GM19324 (cell line): Measurements from ENCODE around the gene PCSK6.

Experiments
- ATAC-seq: cut with Tn5 transposase; IDR thresholded peaks from one replicate; pipeline ENCODE4 v1.9.1; 2021; ENCODE audit warnings: mild to moderate bottlenecking, moderate library complexity; ENCODE audit not compliant: unreplicated experiment, low FRiP score

The PCSK6 gene

GRCh38 chr15:101450403-101451265 is 38.9 kb downstream of the PCSK6 start:
- ATAC-seq = no peak

- no peak for ATAC-seq
Measured at GRCh38 chr15:101449471-101450402, 39.8 kb downstream of the PCSK6 start.

DNA sequence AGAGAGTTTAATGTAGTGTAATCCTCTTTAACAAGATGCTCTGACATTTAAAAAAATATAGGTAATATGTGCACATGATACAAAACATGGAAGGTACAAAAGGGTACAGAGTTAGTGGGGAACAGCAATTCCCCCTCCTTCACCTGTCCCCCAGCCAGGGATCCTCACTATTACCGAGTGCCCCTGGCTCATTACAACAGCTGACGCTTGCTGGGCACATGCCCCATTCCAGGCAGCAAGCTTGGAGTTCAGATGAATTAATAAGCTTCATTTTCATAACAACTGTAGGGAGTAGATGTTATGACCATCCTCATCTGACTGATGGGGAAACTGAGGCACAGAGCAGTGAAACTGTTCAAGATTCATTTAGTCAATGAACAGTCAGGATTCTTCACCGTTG is 41.2 kb downstream of the PCSK6 start:
- ATAC-seq = no peak

GRCh38 chr15:101447561-101448071 is 41.9 kb downstream of the PCSK6 start:
- no peak for ATAC-seq

DNA sequence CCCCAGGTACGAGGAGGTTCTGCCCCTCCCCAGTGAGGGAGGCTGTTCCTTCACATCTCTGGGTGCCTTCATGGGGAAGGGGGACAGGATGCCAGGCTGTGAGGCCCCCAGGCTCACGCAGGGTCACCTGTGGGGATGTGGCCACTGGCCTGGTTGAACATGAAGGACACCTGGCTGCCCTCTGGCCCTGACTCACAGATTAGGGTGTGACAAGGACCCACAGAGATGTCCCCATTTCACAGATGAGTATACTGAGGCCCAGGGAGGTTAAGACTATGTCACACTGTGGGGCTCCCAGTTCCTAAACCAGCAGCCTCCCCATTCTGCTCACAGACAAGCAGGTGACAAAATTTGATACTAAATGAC is 42.4 kb downstream of the PCSK6 start:
- ATAC-seq = no peak

- no peak for ATAC-seq
Measured at GRCh38 chr15:101446518-101447167, 42.9 kb downstream of the PCSK6 start.

- ATAC-seq = no peak
Measured at GRCh38 chr15:101445562-101446517, 43.7 kb downstream of the PCSK6 start.

DNA sequence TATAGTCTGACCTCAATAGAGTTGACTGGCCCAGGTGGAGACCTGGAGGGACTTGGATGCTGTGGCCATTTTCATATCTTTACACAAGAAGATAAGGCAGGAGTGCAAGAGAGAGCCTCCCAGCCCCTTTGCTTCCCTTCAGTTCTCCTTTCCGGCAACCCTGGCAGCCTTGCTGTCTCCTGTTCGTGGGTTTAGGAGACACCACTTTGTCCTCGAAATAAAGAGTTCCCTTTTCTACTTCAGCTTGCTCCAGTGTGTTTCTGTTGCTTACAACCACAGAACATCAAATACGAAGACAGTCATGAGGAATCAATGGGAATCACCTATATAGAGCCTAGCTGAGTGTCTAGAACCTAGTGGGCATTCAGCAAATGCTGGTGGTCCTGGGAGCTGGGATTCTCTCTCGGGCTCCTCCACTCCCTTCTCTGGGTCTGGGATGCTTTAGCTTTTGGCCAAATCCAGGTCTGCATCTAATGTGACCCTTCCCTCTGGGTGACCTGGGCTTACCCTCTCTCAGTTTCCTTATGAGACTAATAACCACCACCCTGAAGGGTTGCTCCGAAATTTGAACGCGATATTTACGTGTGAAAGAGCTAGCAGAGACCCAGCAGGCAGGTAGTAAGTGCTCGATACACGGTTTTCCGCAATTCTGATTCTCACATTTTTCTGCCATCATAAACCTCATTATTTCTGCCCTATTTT is 44.5 kb downstream of the PCSK6 start:
- ATAC-seq = no peak

- ATAC-seq = no peak
Measured at GRCh38 chr15:101444015-101444414, 45.5 kb downstream of the PCSK6 start.

GRCh38 chr15:101442272-101442671 is 47.2 kb downstream of the PCSK6 start:
- ATAC-seq = no peak

DNA sequence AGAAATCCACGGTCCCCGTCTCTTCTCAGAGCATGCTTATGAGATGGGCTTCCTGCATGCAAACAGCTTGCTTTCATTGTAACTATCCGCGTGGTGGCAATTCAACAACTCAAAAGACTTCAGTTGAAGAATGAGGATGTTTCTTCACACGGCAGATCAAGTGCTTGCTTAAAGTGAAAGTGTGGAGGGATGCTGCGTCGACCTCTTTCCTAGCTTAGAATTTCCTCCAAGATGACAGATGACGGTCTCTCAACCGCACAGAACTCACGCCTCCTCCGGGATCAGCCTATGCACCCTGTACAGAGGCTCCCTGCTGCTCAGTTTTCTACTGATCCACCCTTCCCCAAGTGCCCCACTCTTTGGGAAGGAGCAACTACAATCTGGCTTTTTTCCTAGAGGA is 47.8 kb downstream of the PCSK6 start:
- no peak for ATAC-seq

GRCh38 chr15:101440846-101441590 is 48.5 kb downstream of the PCSK6 start:
- ATAC-seq = no peak

- no peak for ATAC-seq
Measured at GRCh38 chr15:101439920-101440319, 49.6 kb downstream of the PCSK6 start.

GRCh38 chr15:101439285-101439919 is 50.1 kb downstream of the PCSK6 start:
- no peak for ATAC-seq

GRCh38 chr15:101438482-101439284 is 50.8 kb downstream of the PCSK6 start:
- no peak for ATAC-seq

GRCh38 chr15:101437618-101438481 is 51.7 kb downstream of the PCSK6 start:
- no peak for ATAC-seq
